CD4-positive, alpha-beta T cell treated with Interleukin-1 beta for 1 hour (primary cell): ENCODE results near the gene LTK.
A peak's percentile ranks its signal among the peaks of the same experiment; 100 is the strongest.
"Not testable (repeated sequence)": the region's sequence is repeated elsewhere in the genome, so short reads cannot be mapped to it uniquely, and the experiment has no call there.

Source experiments
- DNase-seq, 2 donors: peaks; one replicate each; pipeline ENCODE4 v3.0.0-alpha.2; 2020 to 2022

The LTK gene

DNA sequence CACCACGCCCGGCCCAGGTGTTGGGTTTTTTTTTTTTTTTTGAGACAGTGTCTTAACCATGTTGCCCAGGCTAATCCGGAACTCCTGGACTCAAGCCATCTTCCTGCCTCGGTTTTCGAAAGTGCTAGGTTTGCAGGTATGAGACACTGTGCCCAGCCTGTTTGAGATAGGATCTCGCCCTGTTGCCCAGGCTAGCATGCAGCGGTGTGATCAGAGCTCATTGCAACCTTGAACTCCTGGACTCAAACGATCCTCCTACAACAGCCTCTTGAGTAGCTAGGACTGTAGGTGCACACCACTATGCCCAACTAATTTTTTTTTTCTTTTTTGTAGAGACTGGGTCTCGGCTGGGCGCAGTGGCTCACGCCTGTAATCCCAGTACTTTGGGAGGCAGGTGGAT lies 40.2 kb downstream of the LTK start:
- DNase-seq: no peak

DNA sequence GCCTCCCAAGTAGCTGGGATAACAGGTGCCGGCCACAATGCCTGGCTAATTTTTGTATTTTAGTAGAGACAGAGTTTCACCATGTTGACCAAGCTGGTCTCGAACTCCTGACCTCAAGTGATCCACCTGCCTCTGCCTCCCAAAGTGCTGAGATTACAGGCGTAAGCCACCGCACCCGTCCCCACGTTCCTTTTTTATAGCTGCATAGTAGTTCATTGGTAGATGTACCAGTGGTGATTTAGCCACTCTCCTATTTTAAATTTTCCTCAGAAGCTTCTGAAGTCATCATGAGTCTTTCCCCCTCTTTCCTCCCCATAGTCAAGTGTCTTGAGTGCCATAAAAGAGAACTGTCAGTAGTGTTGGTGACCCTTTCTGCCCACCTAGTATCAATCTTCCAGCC lies 44.0 kb downstream of the LTK start:
- DNase-seq: not testable (repeated sequence)

DNA sequence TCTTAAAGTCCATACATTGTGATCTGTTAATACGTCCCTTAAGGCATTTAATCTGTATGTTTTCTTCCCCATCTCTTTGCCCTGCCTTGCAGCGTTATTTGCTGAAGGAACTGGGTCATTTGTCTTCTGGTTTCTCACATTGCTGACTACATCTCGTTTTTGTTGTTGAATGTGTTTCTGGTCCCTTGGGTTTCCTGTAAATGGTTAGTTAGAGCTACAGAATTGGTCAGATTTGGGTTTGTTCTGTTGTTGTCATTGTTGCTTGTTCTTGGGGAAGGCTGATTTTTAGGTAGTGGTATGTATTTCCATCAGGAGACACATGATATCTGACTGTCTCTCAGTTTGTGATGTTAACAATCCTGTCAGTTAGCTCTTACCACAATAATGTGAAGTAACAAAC lies 46.9 kb downstream of the LTK start:
- DNase-seq: no peak

DNA sequence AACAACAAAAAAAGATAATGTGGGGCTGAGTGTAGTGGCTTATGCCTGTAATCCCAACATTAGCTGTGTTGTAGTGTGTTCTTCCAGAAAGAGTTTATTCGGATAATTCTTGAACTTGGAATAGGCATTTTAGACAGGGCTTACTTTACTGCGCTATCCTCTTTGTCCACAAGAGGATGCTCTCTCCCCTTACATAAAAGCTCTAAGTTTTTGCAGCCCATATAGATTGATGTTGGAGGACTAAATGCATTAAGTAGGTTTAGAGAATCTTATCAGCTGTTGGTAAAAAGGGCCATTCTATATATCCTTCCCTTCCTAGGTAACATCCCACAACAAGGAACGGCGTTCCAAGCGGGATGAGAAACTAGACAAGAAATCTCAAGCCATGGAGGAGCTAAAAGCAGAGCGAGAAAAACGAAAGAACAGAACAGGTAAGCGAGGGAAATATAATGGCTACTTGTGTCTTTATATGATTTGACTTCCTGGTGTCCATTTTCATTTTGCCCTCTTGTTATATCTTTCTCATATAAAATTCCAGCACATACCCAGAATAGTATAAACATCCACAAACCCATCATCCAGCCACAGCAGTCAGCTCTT lies 47.7 kb downstream of the LTK start:
- DNase-seq: peak in 1 of 2 donors; percentile 54

DNA sequence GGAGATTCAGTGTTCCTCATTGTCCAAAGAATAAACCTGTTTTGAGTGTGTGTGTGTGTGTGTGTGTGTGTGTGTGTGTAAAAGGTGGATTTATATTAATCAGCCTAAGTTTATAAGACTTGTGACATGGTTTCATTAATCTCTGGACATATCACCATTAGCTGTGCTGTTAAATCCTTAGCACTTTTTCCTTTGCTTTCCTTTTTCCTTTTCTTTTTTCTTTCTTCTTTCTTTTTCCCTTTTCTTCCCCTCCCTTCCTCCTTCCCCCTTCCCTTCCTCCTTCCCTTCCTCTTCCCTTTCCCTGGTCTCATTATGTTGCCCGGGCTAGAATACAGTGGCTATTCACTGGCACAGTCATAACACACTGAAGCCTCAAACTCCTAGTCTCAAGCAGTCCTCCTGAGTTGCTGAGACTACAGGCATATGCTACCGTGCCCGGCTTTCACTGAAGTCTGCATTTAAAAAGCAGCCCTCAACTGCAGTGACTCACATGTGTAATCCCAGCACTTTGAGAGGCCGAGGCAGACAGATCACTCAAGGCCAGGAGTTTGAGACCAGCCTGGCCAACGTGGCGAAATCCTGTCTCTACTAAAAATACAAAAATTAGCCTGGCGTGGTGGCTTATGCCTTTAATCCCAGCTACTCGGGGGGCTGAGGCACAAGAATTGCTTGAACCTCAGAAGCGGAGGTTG lies 48.6 kb downstream of the LTK start:
- no peak for DNase-seq

DNA sequence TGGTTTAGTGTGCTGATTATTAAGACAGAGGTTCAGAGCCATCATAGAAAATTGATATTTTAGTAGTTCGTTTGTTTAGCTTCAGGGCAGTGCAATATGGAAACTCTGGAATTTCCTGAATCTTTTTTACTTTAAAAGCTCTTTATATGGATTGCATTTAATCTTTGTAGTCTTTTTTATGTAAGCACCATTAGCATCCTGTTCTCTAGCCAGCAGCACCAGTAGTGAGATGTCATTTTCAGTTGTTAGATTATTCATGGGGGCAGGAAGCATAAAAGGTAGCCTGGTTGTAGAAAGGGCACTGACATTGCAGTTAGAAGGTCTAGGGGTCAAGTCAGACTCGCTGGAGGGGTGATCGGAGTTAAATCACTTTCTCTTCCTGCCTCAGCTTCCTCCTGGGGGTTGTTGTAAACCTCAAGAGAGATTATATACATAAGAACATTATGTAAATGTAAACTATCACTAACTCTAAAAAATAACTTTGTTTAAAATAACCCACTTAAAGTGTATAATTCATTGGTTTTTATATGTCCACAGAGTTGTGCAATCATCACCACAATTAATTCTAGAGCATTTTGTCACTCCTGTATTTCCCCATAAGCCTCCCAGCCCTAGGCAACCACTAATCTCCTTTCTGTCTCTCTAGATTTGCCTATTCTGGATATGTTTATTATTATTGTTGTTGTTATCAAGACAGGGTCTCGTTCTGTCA lies 51.4 kb downstream of the LTK start:
- no peak for DNase-seq
